AG04449 (cell line): Measurements from ENCODE around the gene SNTB2.

Source experiments
- CTCF ChIA-PET: fragments of 350-600 bp; formaldehyde crosslinking; extraction: SDS; loops from one replicate; lab custom pipeline; 2021; ENCODE audit warnings: antibody characterized with exemption; lab: Yijun Ruan, JAX
- POLR2A ChIA-PET: fragments of 400-600, 350-600 bp; formaldehyde crosslinking; extraction: SDS; loops from one replicate; lab custom pipeline; 2020; ENCODE audit warnings: antibody characterized with exemption, inconsistent platforms; lab: Yijun Ruan, JAX
- DNase-seq: peaks from one replicate; pipeline ENCODE4 v3.0.0-alpha.2; 2010; ENCODE audit warnings: low read depth, low spot score
- H3K4me3 ChIP-seq: 2 replicates; pipeline ENCODE4 v1.5.1; 2011; ENCODE audit warnings: low read depth, mild to moderate bottlenecking, control low read depth, low read length
- CTCF ChIP-seq: IDR thresholded peaks from one replicate; pipeline ENCODE4 v1.5.1; 2011; ENCODE audit warnings: mild to moderate bottlenecking, moderate library complexity, low read length, control low read depth, inconsistent platforms; ENCODE audit not compliant: insufficient read depth; ENCODE audit errors: missing control alignments

SNTB2 gene

GRCh38 chr16:69340095-69340644, 153.2 kb downstream of the SNTB2 start:
- no peak for DNase-seq
- ChIA-PET POLR2A (interaction anchor here (1.5 kb wide), 1 partner anchor 11 kb away, joined by 3 read pairs; no protein-coding TSS in a partner anchor), CTCF (interaction anchor here (0.7 to 3.0 kb wide), 7 partner anchors 9 to 414 kb away, joined by 3 to 14 read pairs (median 4); partner anchors contain the start of genes NOB1, PDF and TMED6)
- TF ChIP-seq CTCF: no peak
- peak overlapping the region; percentile 97 for H3K4me3 ChIP-seq

- no peak for TF ChIP-seq CTCF
- H3K4me3 ChIP-seq: no peak overlapping the region
- POLR2A ChIA-PET: interaction anchor here (1.1 kb wide), 1 partner anchor 14 kb away, joined by 3 read pairs; the partner anchor contains the start of gene PDF
- CTCF ChIA-PET: interaction anchor here (1.0 kb wide), 2 partner anchors 18 to 27 kb away, joined by 3 read pairs; no protein-coding TSS in a partner anchor
- no peak for DNase-seq
Measured at GRCh38 chr16:69344171-69344570, 157.2 kb downstream of the SNTB2 start.

GRCh38 chr16:69345923-69346322, 159.0 kb downstream of the SNTB2 start:
- TF ChIP-seq CTCF: no peak
- POLR2A ChIA-PET: interaction anchor here (0.7 kb wide), 1 partner anchor 13 kb away, joined by 3 read pairs; no protein-coding TSS in a partner anchor
- no peak overlapping the region for H3K4me3 ChIP-seq
- no peak for DNase-seq
- CTCF ChIA-PET: interaction anchor here (0.9 kb wide), 1 partner anchor 12 kb away, joined by 3 read pairs; no protein-coding TSS in a partner anchor

- ChIA-PET POLR2A (no interaction called here), CTCF (interaction anchor here (0.8 to 0.9 kb wide), 2 partner anchors 10 to 12 kb away, joined by 3 read pairs; no protein-coding TSS in a partner anchor)
- TF ChIP-seq CTCF: no peak
- no peak for DNase-seq
- H3K4me3 ChIP-seq: no peak overlapping the region
Measured at GRCh38 chr16:69346683-69347082, 159.7 kb downstream of the SNTB2 start.

- no peak overlapping the region for H3K4me3 ChIP-seq
- CTCF ChIA-PET: no interaction called here
- TF ChIP-seq CTCF: no peak
- no peak for DNase-seq
- POLR2A ChIA-PET: no interaction called here
Measured at GRCh38 chr16:69348222-69348621, 161.3 kb downstream of the SNTB2 start.

- no peak for DNase-seq
- CTCF ChIA-PET: interaction anchor here (1.4 kb wide), 1 partner anchor 10 kb away, joined by 3 read pairs; no protein-coding TSS in a partner anchor
- POLR2A ChIA-PET: no interaction called here
- no peak overlapping the region for H3K4me3 ChIP-seq
- TF ChIP-seq CTCF: no peak
Measured at GRCh38 chr16:69349536-69349935, 162.6 kb downstream of the SNTB2 start.
